ENCODE results near the gene HLX.

GRCh38 chr1:220891224-220892085 lies 12.2 kb downstream of the HLX start:
- TF ChIP-seq ZBTB33 (IDR thresholded peaks at IDR 0.05; ENCODE audit: extremely low read depth, insufficient replicate concordance, low read length) (no peak), CTCF (IDR thresholded peaks at IDR 0.05 in 2 of 3, conservative IDR thresholded peaks at IDR 0.05 in 1 of 3; ENCODE audit: borderline replicate concordance in 1 of 3, insufficient read depth in 1 of 3, low read depth in 2 of 3, low read length in 2 of 3) (no peak)
- TF ChIP-seq, protein P1, sequence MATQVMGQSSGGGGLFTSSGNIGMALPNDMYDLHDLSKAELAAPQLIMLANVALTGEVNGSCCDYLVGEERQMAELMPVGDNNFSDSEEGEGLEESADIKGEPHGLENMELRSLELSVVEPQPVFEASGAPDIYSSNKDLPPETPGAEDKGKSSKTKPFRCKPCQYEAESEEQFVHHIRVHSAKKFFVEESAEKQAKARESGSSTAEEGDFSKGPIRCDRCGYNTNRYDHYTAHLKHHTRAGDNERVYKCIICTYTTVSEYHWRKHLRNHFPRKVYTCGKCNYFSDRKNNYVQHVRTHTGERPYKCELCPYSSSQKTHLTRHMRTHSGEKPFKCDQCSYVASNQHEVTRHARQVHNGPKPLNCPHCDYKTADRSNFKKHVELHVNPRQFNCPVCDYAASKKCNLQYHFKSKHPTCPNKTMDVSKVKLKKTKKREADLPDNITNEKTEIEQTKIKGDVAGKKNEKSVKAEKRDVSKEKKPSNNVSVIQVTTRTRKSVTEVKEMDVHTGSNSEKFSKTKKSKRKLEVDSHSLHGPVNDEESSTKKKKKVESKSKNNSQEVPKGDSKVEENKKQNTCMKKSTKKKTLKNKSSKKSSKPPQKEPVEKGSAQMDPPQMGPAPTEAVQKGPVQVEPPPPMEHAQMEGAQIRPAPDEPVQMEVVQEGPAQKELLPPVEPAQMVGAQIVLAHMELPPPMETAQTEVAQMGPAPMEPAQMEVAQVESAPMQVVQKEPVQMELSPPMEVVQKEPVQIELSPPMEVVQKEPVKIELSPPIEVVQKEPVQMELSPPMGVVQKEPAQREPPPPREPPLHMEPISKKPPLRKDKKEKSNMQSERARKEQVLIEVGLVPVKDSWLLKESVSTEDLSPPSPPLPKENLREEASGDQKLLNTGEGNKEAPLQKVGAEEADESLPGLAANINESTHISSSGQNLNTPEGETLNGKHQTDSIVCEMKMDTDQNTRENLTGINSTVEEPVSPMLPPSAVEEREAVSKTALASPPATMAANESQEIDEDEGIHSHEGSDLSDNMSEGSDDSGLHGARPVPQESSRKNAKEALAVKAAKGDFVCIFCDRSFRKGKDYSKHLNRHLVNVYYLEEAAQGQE (IDR thresholded peaks at IDR 0.05; ENCODE audit: low read depth) = no peak

All from HCT116 (cell line).